Testis (tissue), 2 donors: Measurements from ENCODE around the gene HMX1.

ENCODE experiments used
- POLR2A ChIP-seq: fragments of 450-650 bp; IDR thresholded peaks from one replicate; pipeline ENCODE4 v1.6.1; 2017; ENCODE audit warnings: antibody characterized with exemption, mild to moderate bottlenecking, moderate library complexity
- TF ChIP-seq, protein P1 (sequence below), 3 experiments: fragments of 450-650 bp in 2 of 3; fragments of 200-600 bp in 1 of 3; sonication (generic) in 1 of 3; IDR thresholded peaks; one replicate each; pipeline ENCODE4 v1.5.1; 2016 to 2019; ENCODE audit warnings: antibody characterized with exemption in 3 of 3, mild to moderate bottlenecking in 2 of 3, moderate library complexity in 1 of 3

DNA sequence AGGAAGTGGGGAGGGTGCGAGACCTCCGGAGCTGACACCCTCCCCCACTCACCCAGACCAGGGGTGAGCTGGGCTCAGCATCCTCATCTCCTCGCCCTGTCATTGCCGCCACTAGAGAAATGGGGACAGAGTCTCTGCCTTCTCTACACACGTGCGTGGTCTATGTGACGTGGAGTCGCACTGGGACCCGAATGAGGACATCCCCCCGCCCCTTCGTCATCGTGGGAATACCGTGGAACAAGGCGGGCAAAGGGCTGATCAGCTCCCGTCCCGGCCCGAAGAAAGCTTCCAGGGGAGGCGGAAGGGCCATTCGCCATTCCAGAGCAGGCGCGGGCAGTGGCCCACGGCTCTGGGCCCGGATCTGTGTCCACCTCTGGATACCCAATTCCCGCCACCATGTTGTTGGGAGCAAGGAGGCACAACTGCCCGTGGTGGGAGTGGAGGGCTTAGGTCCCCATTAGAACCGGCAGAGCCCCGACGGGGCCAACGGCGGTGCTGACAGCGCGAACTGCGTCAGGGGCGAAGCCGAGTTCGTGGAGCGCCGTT, 12.0 kb downstream of the HMX1 start:
- TF ChIP-seq, protein P1, sequence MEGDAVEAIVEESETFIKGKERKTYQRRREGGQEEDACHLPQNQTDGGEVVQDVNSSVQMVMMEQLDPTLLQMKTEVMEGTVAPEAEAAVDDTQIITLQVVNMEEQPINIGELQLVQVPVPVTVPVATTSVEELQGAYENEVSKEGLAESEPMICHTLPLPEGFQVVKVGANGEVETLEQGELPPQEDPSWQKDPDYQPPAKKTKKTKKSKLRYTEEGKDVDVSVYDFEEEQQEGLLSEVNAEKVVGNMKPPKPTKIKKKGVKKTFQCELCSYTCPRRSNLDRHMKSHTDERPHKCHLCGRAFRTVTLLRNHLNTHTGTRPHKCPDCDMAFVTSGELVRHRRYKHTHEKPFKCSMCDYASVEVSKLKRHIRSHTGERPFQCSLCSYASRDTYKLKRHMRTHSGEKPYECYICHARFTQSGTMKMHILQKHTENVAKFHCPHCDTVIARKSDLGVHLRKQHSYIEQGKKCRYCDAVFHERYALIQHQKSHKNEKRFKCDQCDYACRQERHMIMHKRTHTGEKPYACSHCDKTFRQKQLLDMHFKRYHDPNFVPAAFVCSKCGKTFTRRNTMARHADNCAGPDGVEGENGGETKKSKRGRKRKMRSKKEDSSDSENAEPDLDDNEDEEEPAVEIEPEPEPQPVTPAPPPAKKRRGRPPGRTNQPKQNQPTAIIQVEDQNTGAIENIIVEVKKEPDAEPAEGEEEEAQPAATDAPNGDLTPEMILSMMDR (IDR thresholded peaks at IDR 0.05), result no peak
- TF ChIP-seq POLR2A, result no peak
